ENCODE results near the gene GPAM. TPM values are rescaled to one million over a fixed set of nuclear protein-coding genes. Genes with fewer than 3 reads are reported as not detected.

The GPAM gene
- total RNA-seq, 1 experiment from 2014 or later, result 12.2 TPM

- no peak for TF ChIP-seq AR (CRISPR knock-in tag; IDR thresholded peaks at IDR 0.05)
- TF ChIP-seq E2F4 (CRISPR knock-in tag; IDR thresholded peaks at IDR 0.05; ENCODE audit: borderline replicate concordance, low read depth), result no peak
- TF ChIP-seq ZNF232 (CRISPR knock-in tag; IDR thresholded peaks at IDR 0.05), result 0 out of 2 replicates have a peak, but pooled peaks have one; percentile 64
- TF ChIP-seq NR2C2 (CRISPR knock-in tag; IDR thresholded peaks at IDR 0.05), result no peak
- TF ChIP-seq PREB (CRISPR knock-in tag; IDR thresholded peaks at IDR 0.05; ENCODE audit: borderline replicate concordance), result no peak
- TF ChIP-seq ZNF423 (CRISPR knock-in tag; IDR thresholded peaks at IDR 0.05), result no peak
- TF ChIP-seq, protein P1, sequence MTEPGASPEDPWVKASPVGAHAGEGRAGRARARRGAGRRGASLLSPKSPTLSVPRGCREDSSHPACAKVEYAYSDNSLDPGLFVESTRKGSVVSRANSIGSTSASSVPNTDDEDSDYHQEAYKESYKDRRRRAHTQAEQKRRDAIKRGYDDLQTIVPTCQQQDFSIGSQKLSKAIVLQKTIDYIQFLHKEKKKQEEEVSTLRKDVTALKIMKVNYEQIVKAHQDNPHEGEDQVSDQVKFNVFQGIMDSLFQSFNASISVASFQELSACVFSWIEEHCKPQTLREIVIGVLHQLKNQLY (CRISPR knock-in tag; IDR thresholded peaks at IDR 0.05), result no peak
- TF ChIP-seq, protein P2, sequence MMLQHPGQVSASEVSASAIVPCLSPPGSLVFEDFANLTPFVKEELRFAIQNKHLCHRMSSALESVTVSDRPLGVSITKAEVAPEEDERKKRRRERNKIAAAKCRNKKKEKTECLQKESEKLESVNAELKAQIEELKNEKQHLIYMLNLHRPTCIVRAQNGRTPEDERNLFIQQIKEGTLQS (CRISPR knock-in tag; conservative IDR thresholded peaks at IDR 0.05), result 0 out of 2 replicates have a peak, but pooled peaks have one; percentile 66
- TF ChIP-seq OVOL2 (CRISPR knock-in tag; IDR thresholded peaks at IDR 0.05; ENCODE audit: borderline replicate concordance), result no peak
- TF ChIP-seq ERG (CRISPR knock-in tag; IDR thresholded peaks at IDR 0.05), result no peak
- TF ChIP-seq ESRRA (CRISPR knock-in tag; IDR thresholded peaks at IDR 0.05; ENCODE audit: borderline replicate concordance), result peak; percentile 55; the same call in 1 of the 2 replicates
- no peak for TF ChIP-seq GABPB1 (CRISPR knock-in tag; IDR thresholded peaks at IDR 0.05)
- TF ChIP-seq KAT7 (CRISPR knock-in tag; IDR thresholded peaks at IDR 0.05; ENCODE audit: borderline replicate concordance), result peak; percentile 87; the same call in 1 of the 2 replicates
- peak; percentile 74; the same call in 1 of the 2 replicates for TF ChIP-seq FOXP1 (CRISPR knock-in tag; IDR thresholded peaks at IDR 0.05; ENCODE audit: borderline replicate concordance)
- TF ChIP-seq TEAD1 (CRISPR knock-in tag; IDR thresholded peaks at IDR 0.05), result peak; percentile 67; the same call in 1 of the 2 replicates
- no peak for TF ChIP-seq ZNF396 (CRISPR knock-in tag; IDR thresholded peaks at IDR 0.05; ENCODE audit: borderline replicate concordance)
- peak; percentile 63 for TF ChIP-seq FOXP4 (CRISPR knock-in tag; IDR thresholded peaks at IDR 0.05)
- TF ChIP-seq JUN (CRISPR knock-in tag; IDR thresholded peaks at IDR 0.05), result no peak
- TF ChIP-seq, protein P3, sequence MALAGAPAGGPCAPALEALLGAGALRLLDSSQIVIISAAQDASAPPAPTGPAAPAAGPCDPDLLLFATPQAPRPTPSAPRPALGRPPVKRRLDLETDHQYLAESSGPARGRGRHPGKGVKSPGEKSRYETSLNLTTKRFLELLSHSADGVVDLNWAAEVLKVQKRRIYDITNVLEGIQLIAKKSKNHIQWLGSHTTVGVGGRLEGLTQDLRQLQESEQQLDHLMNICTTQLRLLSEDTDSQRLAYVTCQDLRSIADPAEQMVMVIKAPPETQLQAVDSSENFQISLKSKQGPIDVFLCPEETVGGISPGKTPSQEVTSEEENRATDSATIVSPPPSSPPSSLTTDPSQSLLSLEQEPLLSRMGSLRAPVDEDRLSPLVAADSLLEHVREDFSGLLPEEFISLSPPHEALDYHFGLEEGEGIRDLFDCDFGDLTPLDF (CRISPR knock-in tag; IDR thresholded peaks at IDR 0.05), result 0 out of 2 replicates have a peak, but pooled peaks have one; percentile 38
- TF ChIP-seq, protein P4, sequence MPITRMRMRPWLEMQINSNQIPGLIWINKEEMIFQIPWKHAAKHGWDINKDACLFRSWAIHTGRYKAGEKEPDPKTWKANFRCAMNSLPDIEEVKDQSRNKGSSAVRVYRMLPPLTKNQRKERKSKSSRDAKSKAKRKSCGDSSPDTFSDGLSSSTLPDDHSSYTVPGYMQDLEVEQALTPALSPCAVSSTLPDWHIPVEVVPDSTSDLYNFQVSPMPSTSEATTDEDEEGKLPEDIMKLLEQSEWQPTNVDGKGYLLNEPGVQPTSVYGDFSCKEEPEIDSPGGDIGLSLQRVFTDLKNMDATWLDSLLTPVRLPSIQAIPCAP (CRISPR knock-in tag; IDR thresholded peaks at IDR 0.05), result no peak
- TF ChIP-seq, protein P5, sequence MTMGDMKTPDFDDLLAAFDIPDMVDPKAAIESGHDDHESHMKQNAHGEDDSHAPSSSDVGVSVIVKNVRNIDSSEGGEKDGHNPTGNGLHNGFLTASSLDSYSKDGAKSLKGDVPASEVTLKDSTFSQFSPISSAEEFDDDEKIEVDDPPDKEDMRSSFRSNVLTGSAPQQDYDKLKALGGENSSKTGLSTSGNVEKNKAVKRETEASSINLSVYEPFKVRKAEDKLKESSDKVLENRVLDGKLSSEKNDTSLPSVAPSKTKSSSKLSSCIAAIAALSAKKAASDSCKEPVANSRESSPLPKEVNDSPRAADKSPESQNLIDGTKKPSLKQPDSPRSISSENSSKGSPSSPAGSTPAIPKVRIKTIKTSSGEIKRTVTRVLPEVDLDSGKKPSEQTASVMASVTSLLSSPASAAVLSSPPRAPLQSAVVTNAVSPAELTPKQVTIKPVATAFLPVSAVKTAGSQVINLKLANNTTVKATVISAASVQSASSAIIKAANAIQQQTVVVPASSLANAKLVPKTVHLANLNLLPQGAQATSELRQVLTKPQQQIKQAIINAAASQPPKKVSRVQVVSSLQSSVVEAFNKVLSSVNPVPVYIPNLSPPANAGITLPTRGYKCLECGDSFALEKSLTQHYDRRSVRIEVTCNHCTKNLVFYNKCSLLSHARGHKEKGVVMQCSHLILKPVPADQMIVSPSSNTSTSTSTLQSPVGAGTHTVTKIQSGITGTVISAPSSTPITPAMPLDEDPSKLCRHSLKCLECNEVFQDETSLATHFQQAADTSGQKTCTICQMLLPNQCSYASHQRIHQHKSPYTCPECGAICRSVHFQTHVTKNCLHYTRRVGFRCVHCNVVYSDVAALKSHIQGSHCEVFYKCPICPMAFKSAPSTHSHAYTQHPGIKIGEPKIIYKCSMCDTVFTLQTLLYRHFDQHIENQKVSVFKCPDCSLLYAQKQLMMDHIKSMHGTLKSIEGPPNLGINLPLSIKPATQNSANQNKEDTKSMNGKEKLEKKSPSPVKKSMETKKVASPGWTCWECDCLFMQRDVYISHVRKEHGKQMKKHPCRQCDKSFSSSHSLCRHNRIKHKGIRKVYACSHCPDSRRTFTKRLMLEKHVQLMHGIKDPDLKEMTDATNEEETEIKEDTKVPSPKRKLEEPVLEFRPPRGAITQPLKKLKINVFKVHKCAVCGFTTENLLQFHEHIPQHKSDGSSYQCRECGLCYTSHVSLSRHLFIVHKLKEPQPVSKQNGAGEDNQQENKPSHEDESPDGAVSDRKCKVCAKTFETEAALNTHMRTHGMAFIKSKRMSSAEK (CRISPR knock-in tag; IDR thresholded peaks at IDR 0.05; ENCODE audit: borderline replicate concordance), result no peak
Observed at GRCh38 chr10:112183329-112184051, at the start of gene GPAM (continued).

Data from WTC11 (cell line).